DMS53 (cell line): Measurements from ENCODE around the gene ITPR2.
"Not testable (repeated sequence)": the region's sequence is repeated elsewhere in the genome, so short reads cannot be mapped to it uniquely, and the experiment has no call there.

Experiments used
- DNase-seq: peaks from one replicate; lab custom pipeline; 2025; lab: John Stamatoyannopoulos, UW

The ITPR2 gene

DNA sequence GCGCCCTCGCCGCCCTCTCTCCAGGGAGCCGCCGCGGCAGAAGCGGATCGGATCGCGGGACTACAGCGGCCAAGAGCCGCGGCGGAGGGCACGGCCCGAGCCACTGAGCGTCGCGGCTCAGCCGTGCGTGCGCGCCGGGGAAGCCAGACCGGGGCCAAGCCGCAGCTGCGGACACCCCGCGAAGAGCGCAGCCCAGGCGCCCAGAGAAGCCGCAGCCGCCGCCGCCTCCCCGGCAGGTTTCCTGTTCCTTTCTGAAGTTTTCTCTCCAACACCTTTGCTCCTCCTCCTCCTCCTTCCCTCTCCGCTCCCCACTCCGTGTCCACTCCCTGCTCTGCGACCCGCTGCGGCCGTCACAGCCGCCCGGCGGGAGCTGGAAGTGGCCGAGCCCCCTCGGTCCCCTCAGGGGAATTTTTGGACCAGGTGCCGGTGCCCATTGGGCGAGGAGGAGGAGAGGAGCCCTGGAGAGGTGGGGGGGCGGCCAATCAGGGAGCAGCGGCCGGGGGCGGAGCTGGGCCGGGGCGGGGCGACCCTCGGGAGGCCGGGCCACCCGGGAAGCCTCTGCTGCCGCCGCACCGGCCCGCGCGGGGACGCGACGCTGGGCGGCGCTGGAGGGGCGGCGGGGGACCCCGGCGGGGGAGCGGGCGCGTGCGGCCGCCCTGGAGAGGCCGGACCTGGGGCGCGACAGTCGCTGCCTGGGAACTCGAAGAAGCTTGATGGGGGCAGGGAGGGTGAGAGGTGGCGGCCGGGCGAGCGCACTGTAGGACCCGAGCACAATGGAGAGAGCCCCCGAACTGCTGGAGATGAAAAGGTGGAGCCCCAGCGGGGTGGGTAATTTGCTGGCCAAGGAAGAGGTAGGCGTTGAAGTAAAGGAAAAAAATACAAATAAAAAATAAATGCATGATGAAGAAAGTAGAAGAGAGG is at the start of gene ITPR2:
Gene ITPR2 (minus strand): TSS at position 373 of the 921 bp plus-strand sequence. CDS start 413 bp downstream, outside the sequence.
- DNase-seq = peak; percentile 99

DNA sequence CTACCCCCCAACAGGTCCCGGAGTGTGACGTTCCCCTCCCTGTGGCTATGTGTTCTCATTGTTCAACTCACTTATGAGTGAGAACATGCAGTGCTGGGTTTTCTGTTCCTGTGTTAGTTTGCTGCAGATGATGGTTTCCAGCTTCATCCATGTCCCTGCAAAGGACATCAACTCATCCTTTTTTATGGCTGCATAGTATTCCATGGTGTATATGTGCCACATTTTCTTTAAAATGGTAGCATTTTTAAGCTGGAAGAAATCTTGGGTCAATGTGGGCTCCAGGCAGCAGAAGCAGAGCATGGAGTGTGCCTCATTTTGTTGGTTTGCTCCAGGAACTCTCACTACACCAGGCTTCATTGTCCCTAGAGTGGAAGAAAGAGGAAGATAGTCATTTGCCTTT is 47.6 kb upstream of the ITPR2 start:
- DNase-seq = no peak

DNA sequence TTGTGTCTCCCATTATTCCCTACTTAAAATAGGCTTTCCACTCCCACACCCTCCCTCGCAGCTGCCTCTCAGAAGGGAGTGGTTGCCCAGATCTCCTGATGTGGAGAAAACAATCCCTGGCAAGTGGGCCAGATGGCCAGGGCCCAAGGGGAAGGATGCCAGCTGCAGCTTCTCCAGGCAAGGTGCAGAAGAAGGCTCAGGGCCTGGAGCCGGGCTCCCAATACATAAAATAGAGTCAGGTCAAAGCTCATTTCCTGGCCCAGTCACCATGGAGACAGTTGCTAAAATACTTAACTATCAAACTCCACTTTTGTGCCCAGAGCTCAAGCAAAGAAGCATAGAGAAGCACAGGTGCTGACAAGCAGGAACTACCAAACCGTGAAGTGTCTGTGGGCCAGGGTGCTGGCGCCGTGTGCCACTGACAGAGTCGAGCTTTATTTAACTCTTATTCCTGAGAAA is 45.7 kb upstream of the ITPR2 start:
- peak; percentile 98 for DNase-seq

DNA sequence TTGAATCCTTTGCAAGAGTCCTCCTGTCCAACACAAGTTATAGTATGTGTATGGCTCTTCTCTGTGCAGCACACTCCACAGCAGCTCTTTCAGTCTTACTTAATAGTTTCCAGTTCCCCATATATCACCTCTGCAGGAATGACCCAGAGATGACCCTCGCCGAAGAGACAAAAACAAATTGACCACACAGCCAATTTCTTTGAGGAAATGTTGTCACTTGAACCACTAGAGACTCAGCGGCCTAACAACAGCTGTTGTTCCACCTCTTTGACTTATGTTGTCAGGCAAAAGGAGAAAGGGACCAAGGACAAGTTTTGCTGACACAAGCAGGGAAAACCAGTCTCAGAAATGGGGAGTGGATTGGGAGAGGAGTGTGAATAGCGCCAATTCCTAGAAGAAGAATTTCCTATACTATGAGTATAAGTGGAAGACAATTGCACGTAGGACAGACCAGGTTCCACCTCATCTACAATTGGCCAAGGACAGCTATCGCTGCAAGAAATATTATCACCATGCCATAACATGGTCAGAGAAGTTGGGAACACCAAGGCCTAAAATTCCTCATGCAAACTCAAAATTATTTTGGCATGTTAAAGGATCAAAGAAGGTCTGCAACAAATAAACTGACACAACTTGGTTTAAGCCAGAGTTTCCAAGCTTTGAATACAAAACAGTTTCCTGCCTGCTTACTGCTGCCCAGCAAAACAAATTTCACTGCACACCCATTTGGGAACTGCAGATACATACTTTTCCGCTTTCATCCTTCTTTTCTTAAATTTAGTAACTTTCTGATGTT is 41.7 kb upstream of the ITPR2 start:
- DNase-seq = peak; percentile 32

DNA sequence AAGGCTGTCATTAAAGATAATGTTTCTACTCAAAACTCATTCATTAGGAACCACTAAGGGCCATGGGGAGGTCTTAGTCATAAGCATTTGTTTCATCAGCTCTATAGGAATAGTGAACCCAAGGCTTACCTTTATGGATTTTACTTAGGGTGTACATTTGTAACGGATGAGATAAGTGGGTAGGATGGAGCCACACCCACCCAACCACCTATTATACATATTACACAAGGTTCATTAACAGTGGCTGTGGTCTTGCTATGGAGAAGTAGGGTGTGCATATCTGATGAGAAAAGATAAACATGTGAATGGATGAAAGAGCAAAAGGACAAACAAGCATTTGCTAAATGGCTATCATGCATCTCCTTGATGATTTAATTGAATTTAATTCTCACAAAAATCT is 39.6 kb upstream of the ITPR2 start:
- no peak for DNase-seq

DNA sequence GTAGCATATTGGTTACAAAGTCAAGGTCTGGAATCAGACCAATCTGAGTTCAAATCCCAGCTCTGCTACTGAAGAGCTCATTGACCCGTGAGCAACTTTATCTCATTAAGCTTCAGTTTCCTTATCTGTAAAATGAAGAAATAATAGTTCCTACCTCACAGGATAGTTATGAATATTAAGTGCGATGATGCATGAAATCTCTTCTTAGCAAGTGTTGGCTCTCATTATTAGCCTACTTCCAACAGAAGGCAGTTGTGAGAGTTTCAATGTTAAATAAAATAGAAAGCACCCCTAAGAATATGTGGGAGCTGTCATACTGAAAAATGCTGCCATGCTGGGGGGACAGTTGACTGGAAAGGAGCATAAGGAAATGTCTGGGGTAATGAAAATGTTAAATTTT is 39.0 kb upstream of the ITPR2 start:
- no peak for DNase-seq

DNA sequence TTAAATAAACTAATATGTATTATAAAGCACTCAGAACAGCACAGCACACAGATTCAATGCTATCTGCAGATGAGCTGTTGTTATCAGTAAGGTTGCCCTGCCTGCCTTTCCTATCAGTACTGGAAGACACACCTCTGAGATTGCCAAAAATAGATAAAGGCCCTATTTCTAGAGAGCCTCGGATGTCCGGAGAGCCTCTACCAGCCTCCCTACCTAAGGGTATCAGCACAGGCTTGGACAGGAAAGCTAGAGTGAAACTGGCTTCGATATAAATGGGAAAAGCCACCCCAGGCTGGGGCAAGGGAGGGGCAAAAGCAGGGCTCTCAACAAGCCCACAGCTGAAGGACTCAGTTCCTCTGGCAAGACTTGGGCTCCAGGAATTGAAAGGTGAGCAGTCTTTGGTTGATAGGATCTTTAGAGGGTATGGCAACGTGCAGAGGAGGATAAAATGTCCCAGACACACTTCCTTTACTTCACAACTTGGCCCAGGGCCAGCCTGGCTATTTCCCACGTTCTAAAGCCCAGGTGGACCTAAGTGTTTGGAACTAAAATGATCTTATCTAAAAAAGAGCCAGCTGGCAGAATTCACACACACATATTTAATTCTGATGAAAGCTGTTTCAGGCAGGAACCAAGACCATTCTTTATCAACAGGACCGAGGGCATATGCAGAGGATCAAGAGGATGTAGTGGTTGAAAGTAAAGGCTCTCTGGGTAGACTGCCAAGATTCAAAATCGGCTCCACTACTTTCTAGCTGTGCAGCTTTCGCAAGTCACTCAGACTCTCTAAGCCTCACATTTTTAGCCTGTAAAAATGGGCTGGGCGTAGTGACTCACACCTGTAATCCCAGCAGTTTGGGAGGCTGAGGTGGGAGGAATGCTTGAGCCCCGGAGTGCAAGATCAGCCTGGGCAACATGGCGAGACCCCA is 37.8 kb upstream of the ITPR2 start:
- DNase-seq = peak; percentile 69

DNA sequence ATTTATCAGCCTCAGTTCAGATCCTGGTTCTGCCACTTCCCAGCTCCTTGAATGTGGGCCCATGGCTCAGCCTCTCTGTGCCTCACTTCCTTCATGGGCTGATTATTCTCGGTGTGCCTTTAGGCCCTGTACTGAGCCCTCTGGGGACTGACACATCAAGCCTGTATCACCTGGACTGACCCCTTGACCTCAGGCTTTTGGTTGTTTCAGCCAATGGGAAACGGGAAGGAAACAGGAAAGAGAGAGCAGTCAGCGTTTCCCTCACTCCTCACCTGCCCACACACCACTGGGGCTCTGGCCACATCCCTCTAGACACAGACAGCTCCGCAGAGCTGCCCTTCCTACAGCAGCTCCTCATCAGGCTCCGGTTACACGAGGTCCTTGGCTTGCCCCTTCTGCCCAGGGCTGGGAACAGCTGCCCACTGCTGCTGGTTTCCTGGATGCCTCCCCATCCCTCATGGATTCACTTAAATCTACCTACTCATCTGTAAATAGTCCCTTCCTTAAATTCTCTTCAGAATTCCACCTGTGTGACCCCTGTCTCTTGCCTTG is 37.0 kb upstream of the ITPR2 start:
- no peak for DNase-seq

DNA sequence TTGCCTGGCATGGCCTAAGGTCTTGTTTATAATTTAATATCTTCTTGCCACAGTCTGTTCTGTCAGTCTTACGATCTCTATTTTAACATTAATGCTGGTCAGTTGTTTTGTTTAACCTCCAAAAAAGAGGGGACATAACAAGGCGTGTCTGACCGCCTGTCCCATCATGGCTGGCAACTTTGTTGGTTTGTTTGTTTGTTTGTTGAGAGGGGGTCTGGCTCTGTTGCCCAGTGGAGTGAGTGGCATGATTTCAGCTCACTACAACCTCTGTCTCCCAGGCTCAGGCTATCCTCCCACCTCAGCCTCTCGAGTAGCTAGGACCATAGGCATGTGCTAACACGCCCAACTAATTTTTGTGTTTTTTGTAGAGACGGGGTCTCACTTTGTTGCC is 36.1 kb upstream of the ITPR2 start:
- no peak for DNase-seq

DNA sequence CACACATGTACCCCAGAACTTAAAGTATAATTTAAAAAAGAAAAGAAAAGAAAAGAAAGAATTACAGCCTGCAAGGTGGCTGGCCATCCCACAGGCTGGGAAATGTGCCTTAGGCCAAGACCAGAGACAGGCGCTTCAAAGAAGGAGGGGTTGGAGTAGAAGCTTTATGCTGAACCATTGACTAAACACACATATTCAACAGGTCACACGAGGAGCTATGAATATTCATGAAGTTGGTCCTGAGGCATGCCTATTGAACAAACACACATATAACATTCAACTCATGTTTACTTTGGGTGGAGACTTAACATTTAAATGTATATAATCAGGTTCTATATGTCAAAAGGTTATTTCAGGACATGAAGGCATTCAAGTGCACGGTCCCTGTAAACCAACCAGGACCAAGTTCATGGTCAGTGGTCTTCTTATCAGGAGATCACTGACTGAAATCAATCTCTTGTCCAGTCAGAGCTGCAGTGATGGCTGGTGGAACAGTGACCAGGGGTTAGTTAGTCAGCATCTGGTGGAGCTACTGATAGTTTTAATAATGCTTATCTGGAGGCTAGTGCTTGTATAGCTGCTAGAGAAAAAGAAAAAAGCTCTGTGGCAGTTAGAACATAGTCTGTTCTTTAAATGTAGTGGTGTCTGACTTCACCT is 35.6 kb upstream of the ITPR2 start:
- DNase-seq = peak; percentile 26

DNA sequence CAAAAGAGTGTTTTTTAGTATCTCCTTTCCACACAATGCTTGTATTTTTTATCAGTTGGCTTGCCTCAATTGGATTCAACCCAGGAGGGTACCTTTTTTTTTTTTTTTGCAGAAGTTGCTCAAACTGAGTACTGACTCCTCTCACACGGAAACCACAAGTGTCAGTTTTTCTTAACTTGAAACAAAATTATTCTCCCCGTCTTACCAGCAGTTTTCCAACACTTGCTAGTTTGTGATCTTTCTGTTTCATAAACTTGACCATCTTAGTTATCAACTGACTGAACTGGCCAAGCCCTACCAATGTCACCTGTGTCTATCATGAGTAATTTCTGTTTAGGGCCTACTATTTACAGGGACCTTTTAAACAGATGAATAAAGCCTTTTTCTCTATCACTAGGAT is 34.1 kb upstream of the ITPR2 start:
- DNase-seq = no peak

DNA sequence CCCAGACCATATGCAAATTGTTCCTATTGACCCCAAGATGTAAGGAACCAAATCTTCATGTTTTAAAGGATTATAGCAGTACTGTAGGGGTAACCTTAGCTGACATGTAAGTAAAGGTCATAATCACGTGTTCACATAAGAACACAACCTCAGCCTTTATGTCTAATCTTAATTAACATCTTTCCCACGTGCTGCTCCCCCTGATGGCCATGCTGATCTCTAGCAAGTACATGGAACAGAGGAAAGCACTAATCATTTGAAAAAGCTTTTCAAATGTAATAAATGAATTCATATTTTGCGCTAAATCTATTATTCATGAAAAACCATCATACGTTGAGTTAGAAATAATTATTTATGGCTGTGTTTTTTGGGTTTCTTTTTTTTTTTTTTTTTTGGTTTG is 30.5 kb upstream of the ITPR2 start:
- DNase-seq = peak; percentile 51

DNA sequence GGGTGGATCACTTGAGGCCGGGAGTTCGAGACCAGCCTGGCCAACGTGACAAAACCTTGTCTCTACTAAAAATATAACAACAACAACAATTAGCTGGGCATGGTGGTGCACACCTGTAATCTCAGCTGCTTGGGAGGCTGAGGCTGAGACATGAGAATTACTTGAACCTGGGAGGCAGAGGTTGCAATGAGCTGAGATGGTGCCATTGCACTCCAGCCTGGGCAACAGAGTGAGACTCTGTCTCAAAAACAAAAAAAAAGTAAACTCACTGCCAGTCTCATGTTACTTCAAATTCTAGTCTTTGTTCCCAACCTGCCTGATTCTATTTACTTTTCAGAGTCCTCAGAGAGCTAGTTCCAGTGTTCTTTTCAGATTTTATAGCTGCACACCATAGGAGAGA is 29.8 kb upstream of the ITPR2 start:
- not testable (repeated sequence) for DNase-seq

DNA sequence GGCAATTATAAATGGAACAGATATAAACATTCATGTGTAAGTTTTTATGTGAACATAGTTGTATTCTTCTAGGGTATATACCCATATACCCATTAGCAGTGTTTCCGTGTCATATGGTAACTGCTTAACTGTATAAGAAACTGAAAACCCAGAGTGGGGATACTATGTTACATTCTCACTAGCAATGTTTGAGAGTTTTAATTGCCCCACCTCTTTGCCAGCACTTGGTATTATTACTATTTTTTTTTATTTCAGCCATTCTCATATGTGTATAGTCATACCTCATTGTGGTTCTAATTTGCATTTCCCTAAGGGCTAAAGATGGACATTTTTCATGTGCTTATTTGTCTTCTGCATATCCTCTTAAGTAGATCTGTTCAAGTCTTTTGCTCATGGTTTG is 28.7 kb upstream of the ITPR2 start:
- no peak for DNase-seq

DNA sequence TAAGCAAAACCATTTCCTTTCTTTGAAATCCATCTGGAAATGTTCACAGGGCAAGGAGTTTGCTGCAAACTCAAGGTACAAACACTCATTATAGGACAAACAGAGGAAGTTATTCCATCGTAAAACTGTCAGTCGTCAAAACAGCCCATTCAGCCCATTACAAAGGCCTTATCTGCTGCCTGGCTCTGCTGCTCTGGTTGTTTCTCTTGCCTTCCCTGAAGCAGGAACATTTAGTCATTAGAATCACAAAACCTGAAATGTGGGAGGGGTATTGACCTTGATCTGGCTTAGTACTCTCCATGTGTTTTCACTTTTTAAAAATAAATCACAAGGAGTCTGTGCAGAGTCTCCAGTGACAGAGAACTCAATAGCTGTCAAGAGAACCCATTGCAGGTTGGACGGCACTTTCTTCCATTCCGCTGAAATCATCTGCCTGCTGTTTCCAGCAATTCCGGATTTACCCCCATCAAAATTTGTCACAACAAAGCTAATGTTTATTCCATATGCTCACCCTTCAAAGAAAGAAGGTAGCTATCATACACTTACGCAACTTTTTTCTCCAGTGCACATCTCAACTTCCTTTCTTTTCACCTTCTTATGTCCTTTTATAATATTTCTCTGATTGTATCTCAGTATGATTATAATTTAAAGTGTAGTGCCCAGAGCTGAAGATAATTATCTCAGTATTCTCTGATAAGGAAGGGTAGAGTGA is 24.6 kb upstream of the ITPR2 start:
- peak; percentile 24 for DNase-seq

DNA sequence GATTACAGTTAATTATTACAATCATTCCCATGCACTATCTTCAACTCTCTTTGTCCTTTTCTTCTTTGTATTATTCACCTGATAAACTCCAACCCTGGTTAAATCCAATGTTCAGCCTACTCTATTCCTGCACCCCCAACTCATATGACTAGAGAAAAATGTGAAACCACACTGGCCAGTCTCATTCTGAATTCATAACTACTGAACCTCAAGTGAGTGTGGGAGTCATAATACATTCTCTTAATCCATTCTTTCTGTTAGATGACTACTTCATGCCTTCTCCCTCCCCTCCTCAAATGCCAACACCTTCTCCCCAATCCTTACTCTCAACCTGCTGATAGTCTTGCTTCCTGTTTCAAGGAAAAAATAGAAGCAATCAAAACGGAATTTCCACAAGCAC is 22.3 kb upstream of the ITPR2 start:
- DNase-seq = no peak

DNA sequence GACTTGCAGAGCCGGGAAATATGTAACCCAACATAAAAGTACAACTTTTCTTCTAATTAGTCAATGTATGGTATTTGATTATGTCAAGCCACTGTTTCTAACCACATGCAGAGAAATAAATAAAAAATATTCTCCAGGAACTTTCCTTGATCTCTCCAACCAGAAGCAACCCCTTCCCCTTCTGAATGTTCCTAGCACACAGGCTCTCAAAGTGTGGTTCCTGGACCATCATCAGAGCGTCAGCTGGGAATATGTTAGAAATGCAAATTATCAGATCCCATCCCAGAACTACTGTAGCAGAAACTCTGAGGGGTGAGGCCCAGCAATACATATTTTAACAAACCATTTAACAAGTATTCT is 21.0 kb upstream of the ITPR2 start:
- DNase-seq = no peak

DNA sequence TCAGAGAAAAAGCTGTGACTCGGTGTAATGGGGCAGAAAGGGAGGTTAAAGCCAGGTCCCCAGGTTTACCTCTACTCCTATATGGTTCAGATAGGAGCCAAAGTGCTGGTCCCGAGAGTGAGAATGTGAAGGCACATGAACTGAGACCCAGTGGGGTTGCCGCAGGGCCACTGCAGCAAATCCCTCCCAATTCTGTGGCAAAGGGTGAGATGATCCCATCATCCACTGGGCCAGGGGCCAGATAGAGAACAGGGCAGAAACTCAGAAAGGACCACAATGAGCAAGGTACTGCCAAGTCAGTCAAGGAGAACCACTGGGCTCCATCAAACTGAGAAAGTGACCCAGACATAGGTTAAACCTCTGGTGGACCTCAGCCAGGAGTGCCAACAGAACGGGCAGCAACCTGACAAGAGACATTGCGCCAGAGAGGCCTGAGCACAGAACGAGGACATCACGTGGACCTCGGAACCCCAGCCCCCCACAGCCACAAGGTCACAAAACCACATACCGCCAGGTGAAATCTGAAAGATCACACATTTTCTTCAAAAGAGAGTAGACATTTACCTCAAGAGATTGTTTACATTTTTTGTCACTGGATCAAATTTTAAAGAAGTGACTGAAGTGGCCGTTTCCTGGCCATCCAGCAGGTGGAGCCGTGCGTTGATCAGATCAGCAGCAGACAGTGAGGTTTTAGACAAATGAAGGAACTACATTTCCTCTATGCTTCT is 20.5 kb upstream of the ITPR2 start:
- peak; percentile 91 for DNase-seq

DNA sequence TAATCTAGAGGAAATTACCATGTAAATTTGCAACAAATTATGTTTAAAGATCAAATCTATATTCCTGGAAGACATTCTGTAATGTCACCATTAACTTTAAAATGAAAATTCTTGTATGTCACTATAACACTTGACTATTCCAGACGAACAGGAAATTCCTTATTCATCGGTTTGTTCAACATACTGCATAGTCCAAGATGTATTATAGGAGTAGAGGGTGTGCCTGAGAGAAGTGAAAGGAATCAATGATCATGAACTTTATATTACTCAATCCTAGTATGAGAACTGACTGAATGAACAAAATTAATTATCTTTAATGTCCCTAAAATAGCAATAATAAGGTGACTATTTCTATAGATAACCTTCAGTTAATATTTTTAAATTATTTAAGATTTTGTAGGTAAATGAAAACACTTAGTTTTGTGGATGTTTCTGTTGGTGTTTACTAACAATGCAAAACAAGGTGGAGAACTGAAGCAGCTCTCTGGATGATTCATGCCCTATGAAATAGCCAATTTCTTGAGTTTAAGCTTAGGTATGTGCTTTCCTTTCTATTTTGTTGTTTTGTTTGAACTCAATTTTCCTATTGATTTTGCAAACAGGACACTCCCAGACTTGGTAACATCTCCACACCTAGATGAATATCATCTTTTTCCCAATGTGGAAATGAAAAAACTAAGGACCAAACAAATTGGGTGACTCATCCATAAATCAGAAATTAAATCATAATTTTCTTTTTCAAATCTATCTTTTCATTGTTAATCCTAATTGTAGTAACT is 18.2 kb upstream of the ITPR2 start:
- DNase-seq = no peak
